ENCODE measurements around the gene UCHL1. TPM values are rescaled to one million over a fixed set of nuclear protein-coding genes. Genes with fewer than 3 reads are reported as not detected.

UCHL1 gene
- total and polyA plus RNA-seq, 2 donors from 2014 or later = 35.8 to 353 TPM

- Histone ChIP-seq H3K27ac (ENCODE audit: low read depth in 2 of 2, low read length in 2 of 2) (no peak overlapping the region), H3K9me3 (ENCODE audit: control insufficient read depth in 2 of 3, insufficient read depth in 1 of 3, low read length in 3 of 3) (no peaks in the 10 kb centered on the region), H3K36me3 (ENCODE audit: control insufficient read depth in 2 of 3, insufficient read depth in 3 of 3, low read length in 3 of 3) (no peaks in the 10 kb centered on the region), H3K4me1 (ENCODE audit: control insufficient read depth in 2 of 3, insufficient read depth in 2 of 3, low read depth in 1 of 3, low read length in 3 of 3) (no peaks in the 10 kb centered on the region), H3K27me3 (ENCODE audit: control insufficient read depth, insufficient read depth, low read length) (no peaks in the 10 kb centered on the region), H3K9ac (ENCODE audit: low read length in 3 of 3) (no peak overlapping the region), H3K4me3 (ENCODE audit: low read length in 3 of 3) (no peak overlapping the region)
- intact Hi-C loops (cut with DNase I) = loop anchor here (2.0 to 10.0 kb wide), 2 partner anchors 380 to 604 kb away; no protein-coding TSS in a partner anchor
- peak; percentile 96 for FAIRE-seq
- DNase-seq = peak in 4 of 5 donors; percentile 58 to 93 (median 75)
- TF ChIP-seq, protein P1, sequence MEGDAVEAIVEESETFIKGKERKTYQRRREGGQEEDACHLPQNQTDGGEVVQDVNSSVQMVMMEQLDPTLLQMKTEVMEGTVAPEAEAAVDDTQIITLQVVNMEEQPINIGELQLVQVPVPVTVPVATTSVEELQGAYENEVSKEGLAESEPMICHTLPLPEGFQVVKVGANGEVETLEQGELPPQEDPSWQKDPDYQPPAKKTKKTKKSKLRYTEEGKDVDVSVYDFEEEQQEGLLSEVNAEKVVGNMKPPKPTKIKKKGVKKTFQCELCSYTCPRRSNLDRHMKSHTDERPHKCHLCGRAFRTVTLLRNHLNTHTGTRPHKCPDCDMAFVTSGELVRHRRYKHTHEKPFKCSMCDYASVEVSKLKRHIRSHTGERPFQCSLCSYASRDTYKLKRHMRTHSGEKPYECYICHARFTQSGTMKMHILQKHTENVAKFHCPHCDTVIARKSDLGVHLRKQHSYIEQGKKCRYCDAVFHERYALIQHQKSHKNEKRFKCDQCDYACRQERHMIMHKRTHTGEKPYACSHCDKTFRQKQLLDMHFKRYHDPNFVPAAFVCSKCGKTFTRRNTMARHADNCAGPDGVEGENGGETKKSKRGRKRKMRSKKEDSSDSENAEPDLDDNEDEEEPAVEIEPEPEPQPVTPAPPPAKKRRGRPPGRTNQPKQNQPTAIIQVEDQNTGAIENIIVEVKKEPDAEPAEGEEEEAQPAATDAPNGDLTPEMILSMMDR (IDR thresholded peaks at IDR 0.05; ENCODE audit: borderline replicate concordance, extremely low read depth, insufficient read depth) = peak; percentile 95
Observed at GRCh38 chr4:41281038-41281634, 24.4 kb downstream of the UCHL1 start.

- no peaks in the 10 kb centered on the region for H3K36me3 ChIP-seq (ENCODE audit: control insufficient read depth in 2 of 3, insufficient read depth in 3 of 3, low read length in 3 of 3)
- H3K9ac ChIP-seq (ENCODE audit: low read length in 3 of 3) = no peak overlapping the region
- H3K9me3 ChIP-seq (ENCODE audit: control insufficient read depth in 2 of 3, insufficient read depth in 1 of 3, low read length in 3 of 3) = no peaks in the 10 kb centered on the region
- no peaks in the 10 kb centered on the region for H3K4me1 ChIP-seq (ENCODE audit: control insufficient read depth in 2 of 3, insufficient read depth in 2 of 3, low read depth in 1 of 3, low read length in 3 of 3)
- FAIRE-seq (no peak), DNase-seq (no peak)
- no peak overlapping the region for H3K4me3 ChIP-seq (ENCODE audit: low read length in 3 of 3)
- TF ChIP-seq, protein P1 (IDR thresholded peaks at IDR 0.05; ENCODE audit: borderline replicate concordance, extremely low read depth, insufficient read depth) = no peak
- no peaks in the 10 kb centered on the region for H3K27me3 ChIP-seq (ENCODE audit: control insufficient read depth, insufficient read depth, low read length)
- no peak overlapping the region for H3K27ac ChIP-seq (ENCODE audit: low read depth in 2 of 2, low read length in 2 of 2)
- intact Hi-C loops (cut with DNase I) = loop anchor here (10.0 kb wide), 1 partner anchor 602 kb away; no protein-coding TSS in a partner anchor
Observed at GRCh38 chr4:41282366-41282765, 25.6 kb downstream of the UCHL1 start.

DNA sequence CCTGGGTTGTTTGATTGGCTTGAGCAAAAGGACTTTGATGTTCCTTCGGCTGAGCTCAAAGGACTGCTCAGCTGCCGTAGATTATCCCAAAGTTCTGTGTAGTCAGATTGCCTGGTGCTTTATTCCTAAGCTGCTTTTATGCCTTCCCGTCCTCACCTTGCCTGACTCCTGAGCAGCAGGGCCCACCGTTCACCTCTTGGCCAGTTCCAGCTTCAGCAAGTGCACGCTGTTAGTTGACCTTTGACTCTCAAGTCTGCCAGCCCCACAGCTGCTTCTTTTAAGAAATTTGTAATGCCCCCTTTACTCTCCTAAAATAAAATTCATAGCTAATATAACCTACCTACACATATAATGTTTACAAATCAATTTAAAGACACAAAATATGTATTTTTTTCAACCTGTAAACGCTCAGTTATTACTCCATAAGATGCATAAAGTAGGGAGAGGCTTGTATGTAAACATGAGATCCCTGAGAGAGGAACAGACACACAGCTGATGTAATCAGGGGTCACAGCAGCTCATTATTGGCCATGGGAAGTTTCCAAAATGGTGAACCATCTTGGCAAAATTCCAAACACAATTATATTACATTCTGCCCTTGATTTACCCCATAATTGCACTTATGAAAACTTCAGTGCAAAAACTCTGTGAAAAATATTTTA, 28.6 kb downstream of the UCHL1 start:
- no peak overlapping the region for H3K9ac ChIP-seq (ENCODE audit: low read length in 3 of 3)
- no peak overlapping the region for H3K4me3 ChIP-seq (ENCODE audit: low read length in 3 of 3)
- intact Hi-C loops (cut with DNase I) = loop anchor here (10.0 kb wide), 1 partner anchor 599 kb away; no protein-coding TSS in a partner anchor
- TF ChIP-seq, protein P1 (IDR thresholded peaks at IDR 0.05; ENCODE audit: borderline replicate concordance, extremely low read depth, insufficient read depth) = no peak
- no peak for DNase-seq
- FAIRE-seq = no peak
- H3K9me3 ChIP-seq (ENCODE audit: control insufficient read depth in 2 of 3, insufficient read depth in 1 of 3, low read length in 3 of 3) = no peaks in the 10 kb centered on the region
- H3K36me3 ChIP-seq (ENCODE audit: control insufficient read depth in 2 of 3, insufficient read depth in 3 of 3, low read length in 3 of 3) = no peaks in the 10 kb centered on the region
- no peaks in the 10 kb centered on the region for H3K27me3 ChIP-seq (ENCODE audit: control insufficient read depth, insufficient read depth, low read length)
- no peaks in the 10 kb centered on the region for H3K4me1 ChIP-seq (ENCODE audit: control insufficient read depth in 2 of 3, insufficient read depth in 2 of 3, low read depth in 1 of 3, low read length in 3 of 3)
- H3K27ac ChIP-seq (ENCODE audit: low read depth in 2 of 2, low read length in 2 of 2) = no peak overlapping the region
